Measurements from ENCODE around the gene CEP170B.
"Not testable (repeated sequence)": the region's sequence is repeated elsewhere in the genome, so short reads cannot be mapped to it uniquely, and the experiment has no call there.

CEP170B gene

GRCh38 chr14:104880584-104881210 lies 15.6 kb downstream of the CEP170B start:
- H3K27ac Mint-ChIP-seq (ENCODE audit: low read depth): no peak overlapping the region
- no peak for DNase-seq (ENCODE audit: low spot score in 2 of 2)
- no peak for ATAC-seq (replicated peaks; ENCODE audit: extremely low read depth, poor library complexity, severe bottlenecking)
- no peaks in the 10 kb centered on the region for H3K27me3 Mint-ChIP-seq
- no peaks in the 10 kb centered on the region for H3K9me3 Mint-ChIP-seq
- H3K4me1 Mint-ChIP-seq: no peaks in the 10 kb centered on the region
- no peak overlapping the region for H3K4me3 Mint-ChIP-seq
- peaks cover 2% of the 10 kb centered on the region for H3K36me3 Mint-ChIP-seq (ENCODE audit: insufficient read depth)

- no peaks in the 10 kb centered on the region for H3K9me3 Mint-ChIP-seq
- no peak overlapping the region for H3K27ac Mint-ChIP-seq (ENCODE audit: low read depth)
- H3K4me1 Mint-ChIP-seq: no peaks in the 10 kb centered on the region
- ATAC-seq (replicated peaks; ENCODE audit: extremely low read depth, poor library complexity, severe bottlenecking): no peak
- no peak for DNase-seq (ENCODE audit: low spot score in 2 of 2)
- H3K27me3 Mint-ChIP-seq: no peaks in the 10 kb centered on the region
- H3K4me3 Mint-ChIP-seq: no peak overlapping the region
- H3K36me3 Mint-ChIP-seq (ENCODE audit: insufficient read depth): peaks cover 2% of the 10 kb centered on the region
Observed at GRCh38 chr14:104881369-104881979, 16.4 kb downstream of the CEP170B start.

GRCh38 chr14:104882325-104882973 lies 17.4 kb downstream of the CEP170B start:
- ATAC-seq (replicated peaks; ENCODE audit: extremely low read depth, poor library complexity, severe bottlenecking): no peak
- Mint-ChIP-seq H3K27ac (ENCODE audit: low read depth) (no peak overlapping the region), H3K4me1 (no peaks in the 10 kb centered on the region), H3K4me3 (no peak overlapping the region), H3K9me3 (no peaks in the 10 kb centered on the region), H3K36me3 (ENCODE audit: insufficient read depth) (peaks cover 2% of the 10 kb centered on the region), H3K27me3 (no peaks in the 10 kb centered on the region)
- DNase-seq (ENCODE audit: low spot score in 2 of 2): no peak

- Mint-ChIP-seq H3K27me3 (no peaks in the 10 kb centered on the region), H3K36me3 (ENCODE audit: insufficient read depth) (peaks cover 2% of the 10 kb centered on the region), H3K4me1 (no peaks in the 10 kb centered on the region), H3K9me3 (no peaks in the 10 kb centered on the region), H3K27ac (ENCODE audit: low read depth) (no peak overlapping the region), H3K4me3 (no peak overlapping the region)
- ATAC-seq (replicated peaks; ENCODE audit: extremely low read depth, poor library complexity, severe bottlenecking): no peak
- DNase-seq (ENCODE audit: low spot score in 2 of 2): no peak
Observed at GRCh38 chr14:104882991-104883660, 18.1 kb downstream of the CEP170B start.

- no peak overlapping the region for H3K4me3 Mint-ChIP-seq
- peaks cover 2% of the 10 kb centered on the region for H3K36me3 Mint-ChIP-seq (ENCODE audit: insufficient read depth)
- no peaks in the 10 kb centered on the region for H3K4me1 Mint-ChIP-seq
- no peak for ATAC-seq (replicated peaks; ENCODE audit: extremely low read depth, poor library complexity, severe bottlenecking)
- H3K9me3 Mint-ChIP-seq: no peaks in the 10 kb centered on the region
- H3K27ac Mint-ChIP-seq (ENCODE audit: low read depth): no peak overlapping the region
- H3K27me3 Mint-ChIP-seq: no peaks in the 10 kb centered on the region
- DNase-seq (ENCODE audit: low spot score in 2 of 2): no peak
Observed at GRCh38 chr14:104883681-104884361, 18.8 kb downstream of the CEP170B start.

- not testable (repeated sequence) for H3K27ac Mint-ChIP-seq (ENCODE audit: low read depth); H3K9me3 Mint-ChIP-seq; ATAC-seq (replicated peaks; ENCODE audit: extremely low read depth, poor library complexity, severe bottlenecking); H3K27me3 Mint-ChIP-seq; H3K4me1 Mint-ChIP-seq; H3K4me3 Mint-ChIP-seq; DNase-seq (ENCODE audit: low spot score in 2 of 2); H3K36me3 Mint-ChIP-seq (ENCODE audit: insufficient read depth)
Observed at GRCh38 chr14:104884381-104884780, 19.3 kb downstream of the CEP170B start.

GRCh38 chr14:104885031-104885972 lies 20.2 kb downstream of the CEP170B start:
- Mint-ChIP-seq H3K9me3 (no peaks in the 10 kb centered on the region), H3K36me3 (ENCODE audit: insufficient read depth) (peaks cover 2% of the 10 kb centered on the region), H3K27me3 (no peaks in the 10 kb centered on the region), H3K4me3 (no peak overlapping the region), H3K27ac (ENCODE audit: low read depth) (no peak overlapping the region), H3K4me1 (no peaks in the 10 kb centered on the region)
- ATAC-seq (replicated peaks; ENCODE audit: extremely low read depth, poor library complexity, severe bottlenecking) (no peak), DNase-seq (ENCODE audit: low spot score in 2 of 2) (no peak)

GRCh38 chr14:104885973-104886689 lies 21.1 kb downstream of the CEP170B start:
- Mint-ChIP-seq H3K27me3 (no peaks in the 10 kb centered on the region), H3K4me3 (no peak overlapping the region), H3K9me3 (no peaks in the 10 kb centered on the region), H3K36me3 (ENCODE audit: insufficient read depth) (peaks cover 2% of the 10 kb centered on the region), H3K27ac (ENCODE audit: low read depth) (no peak overlapping the region), H3K4me1 (no peaks in the 10 kb centered on the region)
- no peak for ATAC-seq (replicated peaks; ENCODE audit: extremely low read depth, poor library complexity, severe bottlenecking)
- DNase-seq (ENCODE audit: low spot score in 2 of 2): no peak

GRCh38 chr14:104886690-104887622 lies 21.9 kb downstream of the CEP170B start:
- Mint-ChIP-seq H3K27me3 (no peaks in the 10 kb centered on the region), H3K9me3 (no peaks in the 10 kb centered on the region), H3K4me3 (no peak overlapping the region), H3K27ac (ENCODE audit: low read depth) (no peak overlapping the region), H3K36me3 (ENCODE audit: insufficient read depth) (no peaks in the 10 kb centered on the region), H3K4me1 (no peaks in the 10 kb centered on the region)
- DNase-seq (ENCODE audit: low spot score in 2 of 2): no peak
- ATAC-seq (replicated peaks; ENCODE audit: extremely low read depth, poor library complexity, severe bottlenecking): no peak

GRCh38 chr14:104887623-104888488 lies 22.8 kb downstream of the CEP170B start:
- Mint-ChIP-seq H3K9me3 (no peaks in the 10 kb centered on the region), H3K36me3 (ENCODE audit: insufficient read depth) (no peaks in the 10 kb centered on the region), H3K4me3 (no peak overlapping the region), H3K4me1 (no peaks in the 10 kb centered on the region), H3K27me3 (no peaks in the 10 kb centered on the region), H3K27ac (ENCODE audit: low read depth) (no peak overlapping the region)
- ATAC-seq (replicated peaks; ENCODE audit: extremely low read depth, poor library complexity, severe bottlenecking) (no peak), DNase-seq (ENCODE audit: low spot score in 2 of 2) (no peak)
